Sigmoid colon (tissue), 4 donors: Measurements from ENCODE around the gene SEMA5B.

Experiments
- EP300 ChIP-seq, 4 donors: sonication (generic); formaldehyde crosslinking; IDR thresholded peaks; one replicate each; pipeline ENCODE4 v1.6.1; 2017; ENCODE audit warnings: antibody characterized with exemption in 4 of 4
- POLR2A ChIP-seq, 2 donors: fragments of 450-650 bp; IDR thresholded peaks; one replicate each; pipeline ENCODE4 v1.6.1; 2016; ENCODE audit warnings: antibody characterized with exemption in 2 of 2, mild to moderate bottlenecking in 2 of 2, moderate library complexity in 2 of 2
- POLR2AphosphoS5 ChIP-seq, 4 donors: sonication (generic); formaldehyde crosslinking; IDR thresholded peaks; one replicate each; pipeline ENCODE4 v1.6.1; 2017; ENCODE audit warnings: antibody characterized with exemption in 4 of 4
- TF ChIP-seq, protein P1 (sequence below), 4 experiments: fragments of 450-650 bp in 3 of 4; fragments of 200-600 bp in 1 of 4; IDR thresholded peaks; one replicate each; pipeline ENCODE4 v1.5.1; 2016 to 2019; ENCODE audit warnings: antibody characterized with exemption in 4 of 4, mild to moderate bottlenecking in 3 of 4, moderate library complexity in 2 of 4

DNA sequence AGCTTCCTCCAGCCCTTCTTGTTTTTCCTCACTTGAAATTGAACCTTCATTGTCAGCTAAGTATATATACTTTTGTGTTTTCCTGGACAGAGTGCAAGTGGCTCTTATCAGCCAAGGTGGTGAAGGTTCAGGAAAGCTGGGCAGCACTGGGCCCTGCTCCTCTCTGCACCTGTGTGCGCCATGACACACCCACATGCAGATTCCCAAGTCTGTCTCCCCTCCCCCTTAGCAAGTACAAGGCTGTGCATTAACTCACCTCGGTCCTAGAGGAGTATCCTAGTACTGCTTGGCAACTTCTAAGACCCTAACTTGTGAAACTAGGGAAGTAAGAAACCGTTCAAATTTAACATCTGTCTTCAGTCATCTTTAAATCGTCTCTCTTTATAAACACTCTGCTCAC is 146.9 kb downstream of the SEMA5B start:
- TF ChIP-seq, protein P1, sequence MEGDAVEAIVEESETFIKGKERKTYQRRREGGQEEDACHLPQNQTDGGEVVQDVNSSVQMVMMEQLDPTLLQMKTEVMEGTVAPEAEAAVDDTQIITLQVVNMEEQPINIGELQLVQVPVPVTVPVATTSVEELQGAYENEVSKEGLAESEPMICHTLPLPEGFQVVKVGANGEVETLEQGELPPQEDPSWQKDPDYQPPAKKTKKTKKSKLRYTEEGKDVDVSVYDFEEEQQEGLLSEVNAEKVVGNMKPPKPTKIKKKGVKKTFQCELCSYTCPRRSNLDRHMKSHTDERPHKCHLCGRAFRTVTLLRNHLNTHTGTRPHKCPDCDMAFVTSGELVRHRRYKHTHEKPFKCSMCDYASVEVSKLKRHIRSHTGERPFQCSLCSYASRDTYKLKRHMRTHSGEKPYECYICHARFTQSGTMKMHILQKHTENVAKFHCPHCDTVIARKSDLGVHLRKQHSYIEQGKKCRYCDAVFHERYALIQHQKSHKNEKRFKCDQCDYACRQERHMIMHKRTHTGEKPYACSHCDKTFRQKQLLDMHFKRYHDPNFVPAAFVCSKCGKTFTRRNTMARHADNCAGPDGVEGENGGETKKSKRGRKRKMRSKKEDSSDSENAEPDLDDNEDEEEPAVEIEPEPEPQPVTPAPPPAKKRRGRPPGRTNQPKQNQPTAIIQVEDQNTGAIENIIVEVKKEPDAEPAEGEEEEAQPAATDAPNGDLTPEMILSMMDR (IDR thresholded peaks at IDR 0.05) = no peak
- TF ChIP-seq POLR2A (IDR thresholded peaks at IDR 0.05) = no peak
- no peak for TF ChIP-seq EP300 (IDR thresholded peaks at IDR 0.05)
- no peak for TF ChIP-seq POLR2AphosphoS5 (IDR thresholded peaks at IDR 0.05)
